PC-9 (cell line): ENCODE measurements around the gene UIMC1. TPM values are rescaled to one million over a fixed set of nuclear protein-coding genes. Genes with fewer than 3 reads are reported as not detected.

Source experiments
- BruUV-seq: library from RNA; stranded (reverse); fragments of 400-500 nt; replicated peaks from 2 replicates; lab custom pipeline; 2021; lab: Mats Ljungman, UMichigan
- CTCF ChIA-PET: fragments of 300-600 bp; sonication (Branson Sonifier 250); formaldehyde crosslinking; loops from one replicate; lab custom pipeline; 2022; ENCODE audit warnings: antibody characterized with exemption; lab: Charles Lee
- POLR2A ChIA-PET: fragments of 300-600 bp; sonication (Branson Sonifier 250); formaldehyde crosslinking; loops from one replicate; lab custom pipeline; 2022; ENCODE audit warnings: antibody characterized with exemption; ENCODE audit not compliant: unreplicated experiment; lab: Charles Lee
- DNase-seq, 2 experiments: peaks; one replicate each; pipeline versions ENCODE4 v3.0.0 to v3.0.0-alpha.2; 2015 to 2022; ENCODE audit warnings: mixed read lengths in 1 of 2
- H2AFZ ChIP-seq: fragments of 200-600 bp; sonication (generic); 2 replicates; pipeline ENCODE4 v1.8.1; 2017; ENCODE audit warnings: antibody characterized with exemption
- H3F3A ChIP-seq: fragments of 200-600 bp; sonication (generic); 2 replicates; pipeline ENCODE4 v1.8.1; 2017; ENCODE audit warnings: antibody characterized with exemption, mild to moderate bottlenecking, low read depth; ENCODE audit not compliant: insufficient read depth
- H3K27ac ChIP-seq: fragments of 200-600 bp; sonication (generic); 2 replicates; pipeline ENCODE4 v1.6.1; 2016; ENCODE audit warnings: mixed run types
- H3K27me3 ChIP-seq: fragments of 200-600 bp; sonication (generic); 2 replicates; pipeline ENCODE4 v1.6.1; 2016; ENCODE audit warnings: low read depth, mixed run types; ENCODE audit not compliant: insufficient read depth
- H3K36me3 ChIP-seq: fragments of 200-600 bp; sonication (generic); 2 replicates; pipeline ENCODE4 v1.6.1; 2016; ENCODE audit warnings: low read depth, mixed run types
- H3K4me1 ChIP-seq: fragments of 200-600 bp; sonication (generic); replicated peaks from 2 replicates; pipeline ENCODE4 v1.6.1; 2016; ENCODE audit warnings: mixed run types; ENCODE audit not compliant: insufficient read depth
- H3K4me2 ChIP-seq: fragments of 200-600 bp; sonication (generic); 2 replicates; pipeline ENCODE4 v1.6.1; 2017; ENCODE audit warnings: mixed run types
- H3K4me3 ChIP-seq: fragments of 200-600 bp; sonication (generic); 2 replicates; pipeline ENCODE4 v1.6.1; 2016; ENCODE audit warnings: mixed run types
- H3K79me2 ChIP-seq: fragments of 200-600 bp; sonication (generic); 2 replicates; pipeline ENCODE4 v1.6.1; 2017; ENCODE audit warnings: low read depth, mixed run types
- H3K9me2 ChIP-seq: fragments of 200-600 bp; sonication (generic); 2 replicates; pipeline ENCODE4 v1.8.1; 2017; ENCODE audit warnings: mild to moderate bottlenecking; ENCODE audit not compliant: insufficient read depth
- H3K9me3 ChIP-seq: fragments of 200-600 bp; sonication (generic); 2 replicates; pipeline ENCODE4 v1.8.1; 2016; ENCODE audit warnings: low read depth; ENCODE audit not compliant: insufficient read depth
- H4K20me1 ChIP-seq: fragments of 200-600 bp; sonication (generic); 2 replicates; pipeline ENCODE4 v1.8.1; 2017; ENCODE audit not compliant: insufficient read depth
- EZH2 ChIP-seq: fragments of 200-600 bp; sonication (generic); IDR thresholded peaks from 2 replicates; pipeline ENCODE4 v1.8.0; 2017; ENCODE audit warnings: antibody characterized with exemption, low read depth
- intact Hi-C: fragments of 100-400 bp; cut with micrococcal nuclease; formaldehyde crosslinking; loops from one replicate; pipeline ENCODE4 v1.10.0; 2022; ENCODE audit not compliant: unreplicated experiment
- total RNA-seq: library from RNA; stranded (reverse); gene quantifications from 2 replicates; pipeline ENCODE4 v1.2.3, GENCODE V29; 2021
- TF ChIP-seq, protein P1 (sequence below): fragments of 200-600 bp; sonication (generic); conservative IDR thresholded peaks from 2 replicates; pipeline ENCODE4 v1.6.1; 2017; ENCODE audit warnings: mixed run types, antibody characterized with exemption, mild to moderate bottlenecking, moderate library complexity

Gene UIMC1
- total RNA-seq, 1 experiment from 2014 or later = 48.3 TPM

DNA sequence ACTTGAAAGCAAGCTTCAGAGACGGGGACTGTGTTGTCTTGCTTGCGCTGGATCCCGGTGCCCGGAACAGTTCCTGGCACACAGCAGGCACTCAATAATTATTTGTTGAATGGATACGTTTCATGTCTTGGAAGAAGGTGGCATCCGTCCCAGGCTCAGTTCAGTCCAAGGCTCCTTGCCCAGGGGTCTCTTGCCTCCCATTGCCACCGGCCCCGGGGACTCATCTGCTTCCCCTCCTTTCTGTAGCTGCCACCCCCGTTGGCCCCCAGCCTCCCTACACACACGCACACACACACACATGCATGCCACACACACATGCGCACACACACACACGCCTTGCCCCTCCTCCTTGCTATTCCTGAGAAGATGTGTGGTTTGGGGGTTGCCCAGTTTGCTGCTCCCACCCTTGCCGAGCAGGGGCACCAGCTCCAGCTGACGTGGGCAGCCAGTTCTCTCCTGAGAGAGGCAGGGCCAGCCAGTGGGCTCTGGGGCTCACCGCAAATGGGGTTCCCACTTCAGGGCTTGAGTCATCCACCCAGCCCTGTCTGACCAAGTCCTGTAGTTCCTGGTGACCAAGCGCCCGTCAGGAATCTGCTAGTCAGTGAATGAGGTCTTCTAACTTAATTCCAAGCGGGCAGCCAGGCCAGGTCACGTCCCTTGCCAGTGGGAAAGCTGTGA, 149.2 kb downstream of the UIMC1 start:
- no peak for DNase-seq
- Histone ChIP-seq H3K79me2 (no peaks in the 10 kb centered on the region), H3K4me1 (no peaks in the 10 kb centered on the region), H3K9me2 (no peaks in the 10 kb centered on the region), H3K4me2 (no peak overlapping the region), H3K9me3 (no peaks in the 10 kb centered on the region), H3K27ac (no peak overlapping the region), H2AFZ (no peak overlapping the region), H3K36me3 (no peaks in the 10 kb centered on the region), H4K20me1 (no peaks in the 10 kb centered on the region), H3K27me3 (no peaks in the 10 kb centered on the region), H3F3A (no peaks in the 10 kb centered on the region), H3K4me3 (no peak overlapping the region)
- POLR2A ChIA-PET = no interaction called here
- BruUV-seq = no TSS peak
- TF ChIP-seq, protein P1, sequence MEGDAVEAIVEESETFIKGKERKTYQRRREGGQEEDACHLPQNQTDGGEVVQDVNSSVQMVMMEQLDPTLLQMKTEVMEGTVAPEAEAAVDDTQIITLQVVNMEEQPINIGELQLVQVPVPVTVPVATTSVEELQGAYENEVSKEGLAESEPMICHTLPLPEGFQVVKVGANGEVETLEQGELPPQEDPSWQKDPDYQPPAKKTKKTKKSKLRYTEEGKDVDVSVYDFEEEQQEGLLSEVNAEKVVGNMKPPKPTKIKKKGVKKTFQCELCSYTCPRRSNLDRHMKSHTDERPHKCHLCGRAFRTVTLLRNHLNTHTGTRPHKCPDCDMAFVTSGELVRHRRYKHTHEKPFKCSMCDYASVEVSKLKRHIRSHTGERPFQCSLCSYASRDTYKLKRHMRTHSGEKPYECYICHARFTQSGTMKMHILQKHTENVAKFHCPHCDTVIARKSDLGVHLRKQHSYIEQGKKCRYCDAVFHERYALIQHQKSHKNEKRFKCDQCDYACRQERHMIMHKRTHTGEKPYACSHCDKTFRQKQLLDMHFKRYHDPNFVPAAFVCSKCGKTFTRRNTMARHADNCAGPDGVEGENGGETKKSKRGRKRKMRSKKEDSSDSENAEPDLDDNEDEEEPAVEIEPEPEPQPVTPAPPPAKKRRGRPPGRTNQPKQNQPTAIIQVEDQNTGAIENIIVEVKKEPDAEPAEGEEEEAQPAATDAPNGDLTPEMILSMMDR = no peak
- TF ChIP-seq EZH2 = no peak
- intact Hi-C loops = no loop called here
- CTCF ChIA-PET = no interaction called here

DNA sequence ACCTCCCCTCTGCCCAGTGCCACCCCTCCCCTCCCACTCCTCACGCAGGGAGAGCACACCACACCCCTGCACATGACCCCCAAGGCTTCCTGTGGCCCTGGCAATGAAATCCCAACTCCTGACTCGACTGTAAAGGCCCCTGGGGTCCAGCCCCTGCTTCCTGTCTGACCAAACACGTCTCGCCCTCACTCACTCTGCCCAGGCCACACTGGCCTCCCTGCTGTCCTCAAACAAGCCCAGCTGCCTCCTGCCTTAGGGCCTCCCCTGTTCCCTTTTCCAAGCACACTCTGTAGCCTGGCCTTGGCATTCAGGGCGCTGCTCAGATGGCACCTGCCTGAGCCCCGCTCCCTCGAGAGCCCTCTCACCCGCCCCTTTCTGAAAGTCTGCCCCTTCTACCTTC, 149.8 kb downstream of the UIMC1 start:
- Histone ChIP-seq H3K27ac (no peak overlapping the region), H3K36me3 (no peaks in the 10 kb centered on the region), H4K20me1 (no peaks in the 10 kb centered on the region), H3K27me3 (no peaks in the 10 kb centered on the region), H3F3A (no peaks in the 10 kb centered on the region), H3K4me1 (no peaks in the 10 kb centered on the region), H3K4me2 (no peak overlapping the region), H3K9me3 (no peaks in the 10 kb centered on the region), H3K9me2 (no peaks in the 10 kb centered on the region), H2AFZ (no peak overlapping the region), H3K79me2 (no peaks in the 10 kb centered on the region), H3K4me3 (no peak overlapping the region)
- ChIA-PET POLR2A (no interaction called here), CTCF (no interaction called here)
- DNase-seq = no peak
- BruUV-seq = no TSS peak
- TF ChIP-seq, protein P1 = no peak
- TF ChIP-seq EZH2 = no peak
- intact Hi-C loops = no loop called here

DNA sequence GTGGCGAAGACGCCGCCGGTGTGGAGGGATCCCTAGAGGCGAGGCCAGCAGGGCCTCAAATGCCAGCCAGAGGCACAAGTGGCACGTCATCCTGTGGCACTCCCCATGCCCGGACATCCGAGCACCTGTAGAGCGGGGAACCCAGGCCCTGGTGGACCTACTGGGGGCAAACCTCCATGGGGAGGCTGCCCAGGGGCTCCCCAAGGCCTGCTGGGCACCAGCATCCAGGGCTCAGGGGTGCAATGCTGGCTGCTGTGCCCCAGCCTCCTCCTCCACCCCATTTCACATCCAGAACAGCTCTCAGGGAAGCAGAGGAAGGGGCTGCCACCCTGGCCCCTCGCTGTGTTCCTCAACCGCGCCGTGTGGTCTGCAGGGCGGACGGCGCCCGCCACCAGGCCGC, 151.0 kb downstream of the UIMC1 start:
- Histone ChIP-seq H3K27me3 (no peaks in the 10 kb centered on the region), H3K79me2 (no peaks in the 10 kb centered on the region), H3K27ac (no peak overlapping the region), H3F3A (no peaks in the 10 kb centered on the region), H3K4me1 (no peaks in the 10 kb centered on the region), H3K4me2 (no peak overlapping the region), H3K9me3 (no peaks in the 10 kb centered on the region), H3K9me2 (no peaks in the 10 kb centered on the region), H4K20me1 (no peaks in the 10 kb centered on the region), H2AFZ (no peak overlapping the region), H3K36me3 (no peaks in the 10 kb centered on the region), H3K4me3 (no peak overlapping the region)
- CTCF ChIA-PET = no interaction called here
- POLR2A ChIA-PET = no interaction called here
- DNase-seq = no peak
- intact Hi-C loops = no loop called here
- BruUV-seq = no TSS peak
- TF ChIP-seq, protein P1 = no peak

Other genes starting within 250 kb of the UIMC1 start
- gene UNC5A, start 196.2 kb downstream of the UIMC1 start, total RNA-seq = 3.1 and 3.6 TPM in 2 replicates
- gene HK3, start 107.4 kb downstream of the UIMC1 start, total RNA-seq = not detected in 2 replicates
- 23.8 and 26.0 TPM in 2 replicates for gene ZNF346, start 15.9 kb upstream of the UIMC1 start, total RNA-seq
- 14.7 and 16.7 TPM in 2 replicates for gene FGFR4, start 80.1 kb upstream of the UIMC1 start, total RNA-seq
- 60.9 and 62.2 TPM in 2 replicates for gene NSD1, start 127.0 kb upstream of the UIMC1 start, total RNA-seq